ENCODE results near the gene PTPRT. TPM values are rescaled to one million over a fixed set of nuclear protein-coding genes. Genes with fewer than 3 reads are reported as not detected.

The PTPRT gene
- total and polyA plus RNA-seq, 10 of the 15 experiments (the other 5 are each of a cell fraction or from before 2014, with no cell fraction given) = not detected

- Histone ChIP-seq H2AFZ (ENCODE audit: control insufficient read depth, low read depth, low read length) (no peak overlapping the region), H3K9ac (ENCODE audit: control insufficient read depth, insufficient read depth, low read length) (no peak overlapping the region), H3K27me3 (replicated peaks in 1 of 2; ENCODE audit: control insufficient read depth in 2 of 2, insufficient read depth in 2 of 2, low read length in 1 of 2) (no peaks in the 10 kb centered on the region; a peak in 1 of 4 replicates), H3K4me3 (no peak overlapping the region), H3K36me3 (ENCODE audit: control insufficient read depth in 2 of 2, insufficient read depth in 2 of 2, low read length in 1 of 2) (no peaks in the 10 kb centered on the region), H4K20me1 (ENCODE audit: control insufficient read depth, insufficient read depth) (no peaks in the 10 kb centered on the region), H3K4me1 (ENCODE audit: control insufficient read depth, insufficient read depth, low read length) (no peaks in the 10 kb centered on the region), H3K4me2 (ENCODE audit: control insufficient read depth, insufficient read depth) (no peak overlapping the region), H3K9me3 (replicated peaks; ENCODE audit: control insufficient read depth, insufficient read depth, low read length) (no peaks in the 10 kb centered on the region), H3K79me2 (ENCODE audit: control insufficient read depth, insufficient read depth, low read length) (no peaks in the 10 kb centered on the region), H3K27ac (ENCODE audit: control insufficient read depth, insufficient read depth) (no peak overlapping the region)
- POLR2A ChIA-PET = no interaction called here
- FAIRE-seq = no peak
- intact Hi-C loops (cut with micrococcal nuclease; ENCODE audit: unreplicated experiment) (no loop called here), in situ Hi-C loops (cut with MboI) (no loop called here)
- RAD21 ChIA-PET (ENCODE audit: unreplicated experiment) = no interaction called here
- no TSS peak for BruUV-seq (replicated peaks)
- CTCF ChIA-PET = no interaction called here
- no peak for DNase-seq (ENCODE audit: low read depth, low spot score)
- SMC1A ChIA-PET (ENCODE audit: uncharacterized antibody, unreplicated experiment) = no interaction called here
- TF ChIP-seq PRDM15 (CRISPR knock-in tag; IDR thresholded peaks at IDR 0.05) = no peak
- TF ChIP-seq, protein P1, sequence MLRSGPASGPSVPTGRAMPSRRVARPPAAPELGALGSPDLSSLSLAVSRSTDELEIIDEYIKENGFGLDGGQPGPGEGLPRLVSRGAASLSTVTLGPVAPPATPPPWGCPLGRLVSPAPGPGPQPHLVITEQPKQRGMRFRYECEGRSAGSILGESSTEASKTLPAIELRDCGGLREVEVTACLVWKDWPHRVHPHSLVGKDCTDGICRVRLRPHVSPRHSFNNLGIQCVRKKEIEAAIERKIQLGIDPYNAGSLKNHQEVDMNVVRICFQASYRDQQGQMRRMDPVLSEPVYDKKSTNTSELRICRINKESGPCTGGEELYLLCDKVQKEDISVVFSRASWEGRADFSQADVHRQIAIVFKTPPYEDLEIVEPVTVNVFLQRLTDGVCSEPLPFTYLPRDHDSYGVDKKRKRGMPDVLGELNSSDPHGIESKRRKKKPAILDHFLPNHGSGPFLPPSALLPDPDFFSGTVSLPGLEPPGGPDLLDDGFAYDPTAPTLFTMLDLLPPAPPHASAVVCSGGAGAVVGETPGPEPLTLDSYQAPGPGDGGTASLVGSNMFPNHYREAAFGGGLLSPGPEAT (IDR thresholded peaks at IDR 0.05; ENCODE audit: low read depth) = no peak
- TF ChIP-seq, protein P2, sequence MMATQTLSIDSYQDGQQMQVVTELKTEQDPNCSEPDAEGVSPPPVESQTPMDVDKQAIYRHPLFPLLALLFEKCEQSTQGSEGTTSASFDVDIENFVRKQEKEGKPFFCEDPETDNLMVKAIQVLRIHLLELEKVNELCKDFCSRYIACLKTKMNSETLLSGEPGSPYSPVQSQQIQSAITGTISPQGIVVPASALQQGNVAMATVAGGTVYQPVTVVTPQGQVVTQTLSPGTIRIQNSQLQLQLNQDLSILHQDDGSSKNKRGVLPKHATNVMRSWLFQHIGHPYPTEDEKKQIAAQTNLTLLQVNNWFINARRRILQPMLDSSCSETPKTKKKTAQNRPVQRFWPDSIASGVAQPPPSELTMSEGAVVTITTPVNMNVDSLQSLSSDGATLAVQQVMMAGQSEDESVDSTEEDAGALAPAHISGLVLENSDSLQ (IDR thresholded peaks at IDR 0.05) = no peak
- ATAC-seq = no peak
- 27% methylated on average over 3 of the region's 3 CpGs for WGBS (ENCODE audit: insufficient coverage, insufficient replicate concordance, low lambda C conversion rate, missing lambda C conversion rate)
Observed at GRCh38 chr20:42368910-42369309, 820.8 kb downstream of the PTPRT start.
